NCI-H146 treated with DMSO at 0.1 percent for 48 hours (cell line): ENCODE data around the gene RPF1.
"Not testable (repeated sequence)": the region's sequence is repeated elsewhere in the genome, so short reads cannot be mapped to it uniquely, and the experiment has no call there.

Experiments
- DNase-seq: peaks from one replicate; lab custom pipeline; 2025; ENCODE audit not compliant: unreplicated experiment; lab: John Stamatoyannopoulos, UW

RPF1 gene

GRCh38 chr1:84478876-84479868 is at the start of gene RPF1:
Gene RPF1 (plus strand): TSS chr1:84479266. CDS start chr1:84479282, 16 bp downstream.
- peak; percentile 72 for DNase-seq

GRCh38 chr1:84430546-84430945 is 48.5 kb upstream of the RPF1 start:
- DNase-seq = no peak

- DNase-seq = peak; percentile 98
These were observed 45.6 kb upstream of the RPF1 start for GRCh38 chr1:84433258-84434080.

GRCh38 chr1:84434081-84434769 is 44.8 kb upstream of the RPF1 start:
- no peak for DNase-seq

GRCh38 chr1:84434801-84435549 is 44.1 kb upstream of the RPF1 start:
- DNase-seq = no peak

- no peak for DNase-seq
These were observed 42.0 kb upstream of the RPF1 start for GRCh38 chr1:84436876-84437655.

GRCh38 chr1:84442256-84442655 is 36.8 kb upstream of the RPF1 start:
- peak; percentile 29 for DNase-seq

GRCh38 chr1:84442747-84443646 is 36.1 kb upstream of the RPF1 start:
- not testable (repeated sequence) for DNase-seq

- DNase-seq = not testable (repeated sequence)
These were observed 30.4 kb upstream of the RPF1 start for GRCh38 chr1:84448704-84449103.

GRCh38 chr1:84450910-84451309 is 28.2 kb upstream of the RPF1 start:
- no peak for DNase-seq

GRCh38 chr1:84452436-84452835 is 26.6 kb upstream of the RPF1 start:
- no peak for DNase-seq

- DNase-seq = no peak
These were observed 16.9 kb upstream of the RPF1 start for GRCh38 chr1:84462118-84462517.

GRCh38 chr1:84467298-84467697 is 11.8 kb upstream of the RPF1 start:
- DNase-seq = no peak

GRCh38 chr1:84476225-84476624 is 2.8 kb upstream of the RPF1 start:
- no peak for DNase-seq

GRCh38 chr1:84479998-84480397 is 932 bp downstream of the RPF1 start:
- no peak for DNase-seq

GRCh38 chr1:84480650-84481049 is 1.6 kb downstream of the RPF1 start:
- no peak for DNase-seq

- DNase-seq = no peak
These were observed 2.3 kb downstream of the RPF1 start for GRCh38 chr1:84481317-84481716.

GRCh38 chr1:84488107-84488506 is 9.0 kb downstream of the RPF1 start:
- DNase-seq = no peak

- DNase-seq = no peak
These were observed 10.7 kb downstream of the RPF1 start for GRCh38 chr1:84489766-84490165.
